ENCODE data around the gene ETNPPL.

The ETNPPL gene

GRCh38 chr4:108695062-108695461 lies 67.8 kb downstream of the ETNPPL start:
- no peak for DNase-seq (ENCODE audit: low spot score)

DNA sequence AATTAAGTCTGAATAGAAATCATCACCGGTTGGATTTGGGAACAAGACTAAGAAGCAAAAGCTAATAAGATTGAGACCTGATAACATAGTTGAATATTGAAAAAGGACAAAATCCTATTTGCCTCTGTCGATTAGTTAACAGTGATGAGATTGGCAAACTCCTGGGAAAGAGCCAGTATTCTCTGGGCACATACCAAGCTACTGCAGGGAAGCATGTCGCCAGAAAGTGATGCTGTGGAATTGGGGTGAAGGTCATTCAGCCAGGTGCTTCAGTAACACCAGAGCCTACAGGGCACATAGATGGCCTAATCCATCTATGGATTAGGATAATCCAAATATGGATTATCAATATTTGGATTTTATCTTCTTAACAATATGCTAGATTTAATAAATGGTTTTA lies 68.4 kb downstream of the ETNPPL start:
- DNase-seq (ENCODE audit: low spot score) = no peak

GRCh38 chr4:108693819-108694218 lies 69.0 kb downstream of the ETNPPL start:
- DNase-seq (ENCODE audit: low spot score) = no peak

- DNase-seq (ENCODE audit: low spot score) = no peak
Measured at GRCh38 chr4:108693211-108693610, 69.6 kb downstream of the ETNPPL start.

Measured in cerebellar cortex (tissue), 1 donor.